H1 (cell line): ENCODE data around the gene LGALS1. TPM values are rescaled to one million over a fixed set of nuclear protein-coding genes. Genes with fewer than 3 reads are reported as not detected.

Experiments used
- CBX5 ChIP-seq: fragments of 300-800, 300-1000 bp; sonication (generic); IDR thresholded peaks from 2 replicates; pipeline ENCODE4 v1.7.1; 2016; ENCODE audit warnings: antibody characterized with exemption, low read length, low read depth
- CBX8 ChIP-seq: fragments of 300-800, 300-1000 bp; sonication (generic); IDR thresholded peaks from 2 replicates; pipeline ENCODE4 v1.7.1; 2016; ENCODE audit warnings: low read depth, low read length, borderline replicate concordance
- CEBPB ChIP-seq: IDR thresholded peaks from 2 replicates; pipeline ENCODE4 v1.6.1; 2012; ENCODE audit warnings: low read depth, low read length
- CHD1 ChIP-seq: IDR thresholded peaks from 2 replicates; pipeline ENCODE4 v1.6.1; 2012; ENCODE audit warnings: low read depth, low read length, improper control_type of control experiment
- CHD2 ChIP-seq: IDR thresholded peaks from 2 replicates; pipeline ENCODE4 v1.6.1; 2012; ENCODE audit warnings: low read length, improper control_type of control experiment
- CTBP2 ChIP-seq: IDR thresholded peaks from 2 replicates; pipeline ENCODE4 v1.7.0; 2011; ENCODE audit warnings: borderline replicate concordance, mild to moderate bottlenecking, moderate library complexity, mixed read lengths, low read length; ENCODE audit not compliant: insufficient read depth, insufficient read length
- EGR1 ChIP-seq: IDR thresholded peaks from 2 replicates; pipeline ENCODE4 v1.6.1; 2011; ENCODE audit warnings: low read depth, low read length, borderline replicate concordance
- EP300 ChIP-seq, 2 experiments: IDR thresholded peaks; 1 replicate in 1 of 2; 2 replicates in 1 of 2; pipeline ENCODE4 v1.6.1; 2011 to 2012; ENCODE audit warnings: low read depth in 2 of 2, low read length in 2 of 2, mild to moderate bottlenecking in 2 of 2, borderline replicate concordance in 1 of 2, inconsistent platforms in 1 of 2, moderate library complexity in 1 of 2
- JUND ChIP-seq: IDR thresholded peaks from 2 replicates; pipeline ENCODE4 v1.6.1; 2011; ENCODE audit warnings: mild to moderate bottlenecking, improper control_type of control experiment, low read length
- KDM4A ChIP-seq: IDR thresholded peaks from one replicate; pipeline ENCODE4 v1.7.1; 2012; ENCODE audit warnings: low read depth, mild to moderate bottlenecking, moderate library complexity, low read length, inconsistent platforms; ENCODE audit not compliant: severe bottlenecking
- NANOG ChIP-seq: IDR thresholded peaks from 2 replicates; pipeline ENCODE4 v1.6.1; 2011; ENCODE audit warnings: low read length, low read depth, mild to moderate bottlenecking, inconsistent platforms; ENCODE audit not compliant: insufficient read depth, poor library complexity, severe bottlenecking
- POLR2A ChIP-seq, 2 experiments: IDR thresholded peaks; 1 replicate in 1 of 2; 2 replicates in 1 of 2; pipeline ENCODE4 v1.6.1; 2011; ENCODE audit warnings: low read depth in 2 of 2, low read length in 2 of 2, mild to moderate bottlenecking in 2 of 2; ENCODE audit errors: control extremely low read depth in 1 of 2
- RAD21 ChIP-seq, 2 experiments: IDR thresholded peaks in 1 of 2; conservative IDR thresholded peaks in 1 of 2; 2 replicates each; pipeline ENCODE4 v1.6.1; 2011; ENCODE audit warnings: low read depth in 2 of 2, low read length in 2 of 2, improper control_type of control experiment in 1 of 2, inconsistent platforms in 1 of 2, mild to moderate bottlenecking in 1 of 2, moderate library complexity in 1 of 2
- SIN3A ChIP-seq, 2 experiments: IDR thresholded peaks in 1 of 2; conservative IDR thresholded peaks in 1 of 2; 2 replicates each; pipeline ENCODE4 v1.6.1; 2011 to 2012; ENCODE audit warnings: low read length in 2 of 2, improper control_type of control experiment in 1 of 2, low read depth in 1 of 2, mild to moderate bottlenecking in 1 of 2
- SIX5 ChIP-seq: IDR thresholded peaks from 2 replicates; pipeline ENCODE4 v1.6.1; 2011; ENCODE audit warnings: mild to moderate bottlenecking, low read depth, low read length
- SP1 ChIP-seq: IDR thresholded peaks from 2 replicates; pipeline ENCODE4 v1.6.1; 2011; ENCODE audit warnings: low read depth, low read length
- SUZ12 ChIP-seq: fragments of 200-600 bp; sonication (generic); IDR thresholded peaks from 2 replicates; pipeline ENCODE4 v1.6.1; 2012; ENCODE audit warnings: mild to moderate bottlenecking, inconsistent platforms, low read length, moderate library complexity, mixed read lengths
- TAF7 ChIP-seq: optimal IDR thresholded peaks from 2 replicates; pipeline ENCODE3; 2011; ENCODE audit warnings: low read depth, mild to moderate bottlenecking, inconsistent platforms, low read length, moderate library complexity, borderline replicate concordance
- TBP ChIP-seq: IDR thresholded peaks from 2 replicates; pipeline ENCODE4 v1.6.1; 2011; ENCODE audit warnings: low read depth, low read length, improper control_type of control experiment
- TCF12 ChIP-seq: IDR thresholded peaks from 2 replicates; pipeline ENCODE4 v1.6.1; 2011; ENCODE audit warnings: low read depth, mild to moderate bottlenecking, low read length
- TEAD4 ChIP-seq: IDR thresholded peaks from 2 replicates; pipeline ENCODE4 v1.6.1; 2012; ENCODE audit warnings: low read depth, low read length, inconsistent platforms, mixed read lengths
- polyA plus RNA-seq, 7 experiments: library from polyadenylated mRNA; depleted of rRNA in 3 of 7; stranded (reverse) in 5 of 7; unstranded in 2 of 7; fragments of >200 nt in 5 of 7; fragments of 200-250 nt in 2 of 7; gene quantifications; 1 replicate in 5 of 7; 2 replicates in 1 of 7; 4 replicates in 1 of 7; pipeline versions ENCODE4 v1.2.1 to v1.2.3, GENCODE V29; 2011 to 2013; ENCODE audit warnings: missing spikeins in 2 of 7, mixed read lengths in 2 of 7
- total RNA-seq: library from RNA; stranded (reverse); fragmentation: NEBNext Ultra II Directional; extraction: Animal tissue kit (Norgen Biotek cat#: 25700); gene quantifications from 2 replicates; pipeline ENCODE4 v1.2.1, GENCODE V29; 2021
- TF ChIP-seq, protein P1 (sequence below), 3 experiments: IDR thresholded peaks; 1 replicate in 2 of 3; 2 replicates in 1 of 3; pipeline versions ENCODE4 v1.5.1 to v1.6.1; 2011; ENCODE audit warnings: low read length in 3 of 3, mild to moderate bottlenecking in 3 of 3, inconsistent platforms in 2 of 3, low read depth in 1 of 3, moderate library complexity in 1 of 3; ENCODE audit not compliant: insufficient read depth in 1 of 3; ENCODE audit errors: control extremely low read depth in 1 of 3

Gene LGALS1
- total and polyA plus RNA-seq, 2 of the 8 experiments (the other 6 are each of a cell fraction or from before 2014, with no cell fraction given): 12.0 to 92.4 TPM

DNA sequence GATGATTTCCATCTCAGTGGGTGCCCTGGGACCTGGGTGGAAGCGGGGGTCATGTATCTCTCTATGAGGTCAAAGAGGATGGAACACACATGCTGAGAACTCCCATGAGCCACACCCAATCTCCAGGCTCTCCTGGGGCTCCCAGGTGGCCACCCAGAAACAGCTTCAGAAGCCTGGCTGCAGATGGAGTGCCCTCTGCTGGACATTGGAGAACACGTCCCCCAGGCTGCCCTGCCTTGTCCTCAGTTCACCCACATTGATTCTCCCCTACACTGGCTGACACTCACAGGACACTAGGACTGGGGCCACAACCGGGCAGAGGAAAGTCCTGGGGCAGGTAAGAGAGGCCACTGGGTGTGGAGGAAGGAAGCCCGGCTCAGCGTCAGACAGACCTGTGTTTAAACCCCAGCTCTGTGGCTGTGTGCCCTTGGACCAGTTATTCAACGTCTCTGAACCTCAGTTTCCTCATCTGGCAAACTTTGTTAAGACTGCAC lies 6.2 kb downstream of the LGALS1 start (continued):
- TF ChIP-seq JUND (no peak), CTBP2 (no peak), SIX5 (no peak), SP1 (no peak), CEBPB (no peak), NANOG (no peak), TEAD4 (no peak), CBX5 (no peak), CBX8 (no peak), TBP (no peak), SIN3A (conservative IDR thresholded peaks at IDR 0.05 in 1 of 2, IDR thresholded peaks at IDR 0.05 in 1 of 2; ENCODE audit: low read depth in 1 of 2, low read length in 2 of 2) (0 out of 4 replicates have a peak, but pooled peaks have one; percentile 56 to 71), EGR1 (peak; percentile 55; the same call in 1 of the 2 replicates), TAF7 (peak; percentile 68), CHD2 (no peak), CHD1 (no peak), TCF12 (peak; percentile 54; the same call in 1 of the 2 replicates), POLR2A (IDR thresholded peaks at IDR 0.05; ENCODE audit: control extremely low read depth in 1 of 2, low read depth in 2 of 2, low read length in 2 of 2) (no peak), EP300 (IDR thresholded peaks at IDR 0.05; ENCODE audit: borderline replicate concordance in 1 of 2, low read depth in 2 of 2, low read length in 2 of 2) (0 out of 3 replicates have a peak, but pooled peaks of 1 of the 2 experiments have one; percentile 53), RAD21 (IDR thresholded peaks at IDR 0.05 in 1 of 2, conservative IDR thresholded peaks at IDR 0.05 in 1 of 2; ENCODE audit: low read depth in 2 of 2, low read length in 2 of 2) (peak; percentile 88 to 90), KDM4A (no peak), SUZ12 (no peak)
- TF ChIP-seq, protein P1, sequence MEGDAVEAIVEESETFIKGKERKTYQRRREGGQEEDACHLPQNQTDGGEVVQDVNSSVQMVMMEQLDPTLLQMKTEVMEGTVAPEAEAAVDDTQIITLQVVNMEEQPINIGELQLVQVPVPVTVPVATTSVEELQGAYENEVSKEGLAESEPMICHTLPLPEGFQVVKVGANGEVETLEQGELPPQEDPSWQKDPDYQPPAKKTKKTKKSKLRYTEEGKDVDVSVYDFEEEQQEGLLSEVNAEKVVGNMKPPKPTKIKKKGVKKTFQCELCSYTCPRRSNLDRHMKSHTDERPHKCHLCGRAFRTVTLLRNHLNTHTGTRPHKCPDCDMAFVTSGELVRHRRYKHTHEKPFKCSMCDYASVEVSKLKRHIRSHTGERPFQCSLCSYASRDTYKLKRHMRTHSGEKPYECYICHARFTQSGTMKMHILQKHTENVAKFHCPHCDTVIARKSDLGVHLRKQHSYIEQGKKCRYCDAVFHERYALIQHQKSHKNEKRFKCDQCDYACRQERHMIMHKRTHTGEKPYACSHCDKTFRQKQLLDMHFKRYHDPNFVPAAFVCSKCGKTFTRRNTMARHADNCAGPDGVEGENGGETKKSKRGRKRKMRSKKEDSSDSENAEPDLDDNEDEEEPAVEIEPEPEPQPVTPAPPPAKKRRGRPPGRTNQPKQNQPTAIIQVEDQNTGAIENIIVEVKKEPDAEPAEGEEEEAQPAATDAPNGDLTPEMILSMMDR (IDR thresholded peaks at IDR 0.05; ENCODE audit: control extremely low read depth in 1 of 3, insufficient read depth in 1 of 3, low read depth in 1 of 3, low read length in 3 of 3): peak; percentile 95 to 99 (median 96)
